Fibroblast of lung (primary cell): ENCODE measurements around the gene FREM1. TPM values are rescaled to one million over a fixed set of nuclear protein-coding genes. Genes with fewer than 3 reads are reported as not detected.

Experiments
- DNase-seq, 2 donors: peaks; one replicate each; pipeline versions ENCODE4 v3.0.0 to v3.0.0-alpha.2; 2010; ENCODE audit warnings: low read depth in 2 of 2
- H2AFZ ChIP-seq: 2 replicates; pipeline ENCODE4 v1.5.1; 2012; ENCODE audit warnings: low read length, control low read depth, inconsistent platforms
- H3K27ac ChIP-seq: 2 replicates; pipeline ENCODE4 v1.5.1; 2011; ENCODE audit warnings: low read length, control low read depth; ENCODE audit not compliant: insufficient read depth
- H3K27me3 ChIP-seq: 2 replicates; pipeline ENCODE4 v1.5.1; 2011; ENCODE audit warnings: mild to moderate bottlenecking, low read length; ENCODE audit not compliant: control insufficient read depth, insufficient read depth
- H3K36me3 ChIP-seq: 2 replicates; pipeline ENCODE4 v1.5.1; 2011; ENCODE audit warnings: low read length; ENCODE audit not compliant: control insufficient read depth, insufficient read depth
- H3K4me1 ChIP-seq: 2 replicates; pipeline ENCODE4 v1.5.1; 2011; ENCODE audit warnings: low read length; ENCODE audit not compliant: control insufficient read depth, insufficient read depth; ENCODE audit errors: extremely low read depth
- H3K4me2 ChIP-seq: 2 replicates; pipeline ENCODE4 v1.5.1; 2011; ENCODE audit warnings: low read length, control low read depth; ENCODE audit not compliant: insufficient read depth; ENCODE audit errors: extremely low read depth
- H3K4me3 ChIP-seq, 4 experiments: fragments of 200-600 bp in 1 of 4; sonication (generic) in 1 of 4; replicated peaks in 1 of 4; 2 replicates each; pipeline ENCODE4 v1.5.1; 2011 to 2016; ENCODE audit warnings: low read length in 4 of 4, low read depth in 3 of 4, mild to moderate bottlenecking in 3 of 4, control low read depth in 2 of 4, inconsistent platforms in 1 of 4, mixed read lengths in 1 of 4; ENCODE audit not compliant: insufficient read depth in 1 of 4; ENCODE audit errors: control extremely low read depth in 1 of 4
- H3K79me2 ChIP-seq: 2 replicates; pipeline ENCODE4 v1.5.1; 2012; ENCODE audit warnings: mild to moderate bottlenecking, low read length, inconsistent platforms; ENCODE audit not compliant: control insufficient read depth, insufficient read depth
- H3K9ac ChIP-seq: 2 replicates; pipeline ENCODE4 v1.5.1; 2011; ENCODE audit warnings: mild to moderate bottlenecking, low read length, control low read depth; ENCODE audit not compliant: insufficient read depth
- H3K9me3 ChIP-seq: 2 replicates; pipeline ENCODE4 v1.5.1; 2012; ENCODE audit warnings: low read depth, low read length; ENCODE audit not compliant: control insufficient read depth, insufficient read depth
- H4K20me1 ChIP-seq: 2 replicates; pipeline ENCODE4 v1.5.1; 2011; ENCODE audit warnings: low read length; ENCODE audit not compliant: control insufficient read depth, insufficient read depth; ENCODE audit errors: extremely low read depth
- EZH2 ChIP-seq: IDR thresholded peaks from 2 replicates; pipeline ENCODE4 v1.5.1; 2012; ENCODE audit warnings: low read length, control low read depth, mild to moderate bottlenecking; ENCODE audit errors: missing control alignments
- polyA plus RNA-seq, 2 donors: library from polyadenylated mRNA; depleted of rRNA in 1 of 2; stranded (reverse) in 1 of 2; unstranded in 1 of 2; fragments of >200 nt; gene quantifications; 2 replicates each; pipeline ENCODE4 v1.2.1, GENCODE V29; 2011 to 2012; ENCODE audit warnings: missing spikeins in 1 of 2
- total RNA-seq: library from RNA; depleted of rRNA; stranded (reverse); fragments of >200 nt; gene quantifications from 2 replicates; pipeline ENCODE4 v1.2.1, GENCODE V29; 2014
- TF ChIP-seq, protein P1 (sequence below), 2 donors: IDR thresholded peaks in 1 of 2; conservative IDR thresholded peaks in 1 of 2; 1 replicate in 1 of 2; 2 replicates in 1 of 2; pipeline ENCODE4 v1.5.1; 2011 to 2012; ENCODE audit warnings: low read length in 2 of 2, control low read depth in 1 of 2, inconsistent platforms in 1 of 2, low read depth in 1 of 2, mild to moderate bottlenecking in 1 of 2

The FREM1 gene
- total and polyA plus RNA-seq, 2 donors (not counting 1 experiment from before 2014, with no cell fraction given) = under 0.01 to 0.01 TPM

- no peak for DNase-seq
- Histone ChIP-seq H3K79me2 (no peaks in the 10 kb centered on the region), H3K9ac (no peak overlapping the region), H3K9me3 (no peaks in the 10 kb centered on the region), H3K4me1 (no peaks in the 10 kb centered on the region), H3K27me3 (no peaks in the 10 kb centered on the region), H4K20me1 (no peaks in the 10 kb centered on the region), H3K4me2 (no peak overlapping the region), H3K36me3 (no peaks in the 10 kb centered on the region), H2AFZ (no peak overlapping the region), H3K27ac (no peak overlapping the region), H3K4me3 (no peak overlapping the region)
- TF ChIP-seq EZH2 = no peak
- TF ChIP-seq, protein P1, sequence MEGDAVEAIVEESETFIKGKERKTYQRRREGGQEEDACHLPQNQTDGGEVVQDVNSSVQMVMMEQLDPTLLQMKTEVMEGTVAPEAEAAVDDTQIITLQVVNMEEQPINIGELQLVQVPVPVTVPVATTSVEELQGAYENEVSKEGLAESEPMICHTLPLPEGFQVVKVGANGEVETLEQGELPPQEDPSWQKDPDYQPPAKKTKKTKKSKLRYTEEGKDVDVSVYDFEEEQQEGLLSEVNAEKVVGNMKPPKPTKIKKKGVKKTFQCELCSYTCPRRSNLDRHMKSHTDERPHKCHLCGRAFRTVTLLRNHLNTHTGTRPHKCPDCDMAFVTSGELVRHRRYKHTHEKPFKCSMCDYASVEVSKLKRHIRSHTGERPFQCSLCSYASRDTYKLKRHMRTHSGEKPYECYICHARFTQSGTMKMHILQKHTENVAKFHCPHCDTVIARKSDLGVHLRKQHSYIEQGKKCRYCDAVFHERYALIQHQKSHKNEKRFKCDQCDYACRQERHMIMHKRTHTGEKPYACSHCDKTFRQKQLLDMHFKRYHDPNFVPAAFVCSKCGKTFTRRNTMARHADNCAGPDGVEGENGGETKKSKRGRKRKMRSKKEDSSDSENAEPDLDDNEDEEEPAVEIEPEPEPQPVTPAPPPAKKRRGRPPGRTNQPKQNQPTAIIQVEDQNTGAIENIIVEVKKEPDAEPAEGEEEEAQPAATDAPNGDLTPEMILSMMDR (conservative IDR thresholded peaks at IDR 0.05 in 1 of 2, IDR thresholded peaks at IDR 0.05 in 1 of 2; ENCODE audit: low read depth in 1 of 2, low read length in 2 of 2) = no peak
Observed at GRCh38 chr9:14909601-14909960, 647 bp downstream of the FREM1 start.

- Histone ChIP-seq H3K79me2 (no peaks in the 10 kb centered on the region), H3K27ac (no peak overlapping the region), H3K27me3 (no peaks in the 10 kb centered on the region), H3K9ac (no peak overlapping the region), H3K4me3 (no peak overlapping the region), H4K20me1 (no peaks in the 10 kb centered on the region), H3K4me1 (no peaks in the 10 kb centered on the region), H3K4me2 (no peak overlapping the region), H2AFZ (no peak overlapping the region), H3K9me3 (no peaks in the 10 kb centered on the region), H3K36me3 (no peaks in the 10 kb centered on the region)
- DNase-seq = no peak
- TF ChIP-seq, protein P1 (conservative IDR thresholded peaks at IDR 0.05 in 1 of 2, IDR thresholded peaks at IDR 0.05 in 1 of 2; ENCODE audit: low read depth in 1 of 2, low read length in 2 of 2) = no peak
- no peak for TF ChIP-seq EZH2
Observed at GRCh38 chr9:14909181-14909580, 1.0 kb downstream of the FREM1 start.

- Histone ChIP-seq H3K9ac (no peak overlapping the region), H3K27ac (no peak overlapping the region), H3K27me3 (no peaks in the 10 kb centered on the region), H3K4me2 (no peak overlapping the region), H3K36me3 (no peaks in the 10 kb centered on the region), H4K20me1 (no peaks in the 10 kb centered on the region), H3K4me3 (no peak overlapping the region), H3K4me1 (no peaks in the 10 kb centered on the region), H3K9me3 (no peaks in the 10 kb centered on the region), H3K79me2 (no peaks in the 10 kb centered on the region), H2AFZ (no peak overlapping the region)
- TF ChIP-seq, protein P1 (conservative IDR thresholded peaks at IDR 0.05 in 1 of 2, IDR thresholded peaks at IDR 0.05 in 1 of 2; ENCODE audit: low read depth in 1 of 2, low read length in 2 of 2) = no peak
- no peak for TF ChIP-seq EZH2
- no peak for DNase-seq
Observed at GRCh38 chr9:14908295-14909180, 1.7 kb downstream of the FREM1 start.
